H1 (cell line): ENCODE measurements around the gene GYPC.

Experiments used
- CEBPB ChIP-seq: IDR thresholded peaks from 2 replicates; pipeline ENCODE4 v1.6.1; 2012; ENCODE audit warnings: low read depth, low read length
- CTCF ChIP-seq, 3 experiments: IDR thresholded peaks; 1 replicate in 2 of 3; 2 replicates in 1 of 3; pipeline versions ENCODE4 v1.5.1 to v1.6.1; 2011; ENCODE audit warnings: low read length in 3 of 3, mild to moderate bottlenecking in 3 of 3, inconsistent platforms in 2 of 3, low read depth in 1 of 3, moderate library complexity in 1 of 3; ENCODE audit not compliant: insufficient read depth in 1 of 3; ENCODE audit errors: control extremely low read depth in 1 of 3
- MAFK ChIP-seq: IDR thresholded peaks from 2 replicates; pipeline ENCODE4 v1.6.1; 2012; ENCODE audit warnings: low read depth, mild to moderate bottlenecking, improper control_type of control experiment, low read length
- POLR2A ChIP-seq, 2 experiments: IDR thresholded peaks; 1 replicate in 1 of 2; 2 replicates in 1 of 2; pipeline ENCODE4 v1.6.1; 2011; ENCODE audit warnings: low read depth in 2 of 2, low read length in 2 of 2, mild to moderate bottlenecking in 2 of 2; ENCODE audit errors: control extremely low read depth in 1 of 2
- SP4 ChIP-seq: IDR thresholded peaks from 2 replicates; pipeline ENCODE4 v1.6.1; 2012; ENCODE audit warnings: low read length, inconsistent platforms
- SUZ12 ChIP-seq: fragments of 200-600 bp; sonication (generic); IDR thresholded peaks from 2 replicates; pipeline ENCODE4 v1.6.1; 2012; ENCODE audit warnings: mild to moderate bottlenecking, inconsistent platforms, low read length, moderate library complexity, mixed read lengths

DNA sequence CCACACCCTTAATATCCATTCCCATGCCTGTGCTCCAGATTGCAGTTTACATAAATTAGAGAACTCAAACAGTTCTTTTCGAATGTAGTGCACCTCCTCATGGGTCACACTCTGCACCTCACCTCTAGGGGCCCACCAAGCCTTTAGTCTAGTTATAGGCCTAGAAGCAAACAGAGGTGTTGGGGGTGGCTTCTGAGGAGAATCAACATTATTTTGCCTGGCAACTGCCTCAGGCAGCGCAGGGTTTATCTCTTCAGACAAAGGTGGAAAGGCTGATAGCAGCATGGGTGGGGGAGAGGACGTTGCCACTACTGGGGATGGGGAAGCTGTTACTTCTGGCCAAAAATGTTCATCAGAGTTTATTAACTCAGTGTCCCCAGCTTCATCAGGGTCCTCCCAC, 5.0 kb upstream of the GYPC start:
- TF ChIP-seq CTCF (IDR thresholded peaks at IDR 0.05; ENCODE audit: control extremely low read depth in 1 of 3, insufficient read depth in 1 of 3, low read depth in 1 of 3, low read length in 3 of 3) (no peak), MAFK (no peak), CEBPB (no peak), SP4 (no peak), POLR2A (IDR thresholded peaks at IDR 0.05; ENCODE audit: control extremely low read depth in 1 of 2, low read depth in 2 of 2, low read length in 2 of 2) (no peak), SUZ12 (no peak)
